ENCODE measurements around the gene DNAH12.
"Not testable (repeated sequence)": the region's sequence is repeated elsewhere in the genome, so short reads cannot be mapped to it uniquely, and the experiment has no call there.

The DNAH12 gene

DNA sequence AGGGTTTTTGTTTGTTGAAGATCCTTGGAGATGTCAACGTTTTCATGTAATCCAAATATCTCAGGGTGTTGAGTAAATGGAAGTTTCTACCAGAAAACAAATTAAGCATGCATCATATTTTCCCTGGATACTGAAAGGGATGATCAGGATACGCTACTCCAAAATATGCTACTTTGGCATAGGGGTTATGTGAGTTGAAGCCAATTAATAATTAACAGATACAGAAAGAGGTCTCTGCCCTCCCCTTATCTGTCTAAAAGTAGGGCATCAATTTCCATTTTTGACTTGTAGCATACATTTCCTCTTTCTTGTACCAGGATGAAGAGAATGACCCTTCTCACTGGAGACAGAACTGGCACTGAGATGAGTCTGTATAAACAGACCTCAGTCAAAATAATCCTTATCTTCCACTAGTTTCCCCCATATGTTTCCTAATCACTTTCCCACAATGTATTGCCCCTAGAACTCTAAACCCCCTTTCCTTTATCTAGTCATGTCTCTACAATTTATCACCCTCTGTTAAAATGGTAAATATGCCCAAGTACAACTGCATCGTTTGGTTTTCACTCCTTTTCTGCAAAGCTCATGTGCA lies 234.3 kb downstream of the DNAH12 start:
- no peak for DNase-seq

DNA sequence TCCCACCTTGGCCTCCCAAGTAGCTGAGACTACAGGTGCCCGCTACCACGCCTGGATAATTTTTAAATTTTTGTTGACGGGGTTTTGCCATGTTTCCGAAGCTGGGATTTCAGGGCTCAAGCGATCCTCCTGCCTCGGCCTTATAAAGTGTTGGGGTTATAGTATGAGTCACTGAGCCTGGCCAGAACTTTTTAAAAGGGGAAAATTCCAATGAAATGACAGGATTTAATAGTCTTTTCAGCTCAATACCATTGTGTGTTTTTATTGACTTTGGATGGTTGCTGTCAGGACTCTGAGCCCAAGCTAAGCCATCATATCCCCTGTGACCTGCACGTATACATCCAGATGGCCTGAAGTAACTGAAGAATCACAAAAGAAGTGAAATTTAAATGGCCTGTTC lies 240.6 kb downstream of the DNAH12 start:
- DNase-seq = not testable (repeated sequence)

DNA sequence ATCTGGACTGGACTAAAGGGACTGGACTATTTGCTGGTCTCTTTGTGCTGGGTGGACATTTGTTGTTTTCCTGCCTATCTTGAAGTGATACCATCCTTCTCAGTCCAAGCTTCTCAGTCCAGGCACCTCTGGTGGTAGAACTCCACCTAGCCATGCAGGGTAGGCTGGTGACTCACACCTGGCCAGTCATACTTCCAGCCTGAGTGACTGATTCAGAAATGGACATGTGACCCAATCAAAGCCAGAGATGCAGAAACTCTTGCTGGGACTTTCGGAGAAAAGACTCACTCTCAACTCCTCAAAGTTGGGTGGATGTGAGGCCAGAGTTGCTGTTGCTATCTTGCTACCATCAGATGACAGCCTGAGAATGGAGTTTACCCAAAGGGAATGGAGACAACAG lies 246.1 kb downstream of the DNAH12 start:
- DNase-seq = no peak

DNA sequence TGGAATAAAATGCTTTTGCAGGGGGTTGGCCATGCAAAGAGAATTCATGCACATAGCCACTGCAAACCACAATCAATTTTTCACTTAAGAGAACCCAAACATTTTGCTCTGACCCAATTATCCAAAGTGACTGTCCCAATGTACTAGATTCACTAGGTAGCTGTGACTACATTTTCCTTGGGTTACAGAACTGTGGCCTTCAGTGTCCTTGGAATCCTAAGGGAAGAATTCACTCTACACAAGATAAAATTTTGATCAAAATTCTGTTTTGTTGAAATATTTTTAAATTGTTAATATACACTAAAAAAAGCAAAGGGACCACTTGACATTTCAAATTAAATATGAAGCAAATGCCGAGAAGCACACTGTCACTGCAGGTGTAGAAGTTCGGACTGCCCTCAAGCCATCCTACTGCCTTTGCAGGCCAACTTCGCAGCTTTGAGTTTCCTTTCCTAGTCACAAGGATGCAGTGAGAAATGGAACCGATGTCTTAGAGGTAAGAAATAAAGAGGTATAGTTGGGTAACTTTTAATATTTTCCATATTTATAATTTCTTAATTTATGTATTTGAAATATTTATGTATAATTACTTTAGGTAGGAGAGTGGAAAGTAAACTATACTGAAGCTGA lies 251.1 kb downstream of the DNAH12 start:
- no peak for DNase-seq

DNA sequence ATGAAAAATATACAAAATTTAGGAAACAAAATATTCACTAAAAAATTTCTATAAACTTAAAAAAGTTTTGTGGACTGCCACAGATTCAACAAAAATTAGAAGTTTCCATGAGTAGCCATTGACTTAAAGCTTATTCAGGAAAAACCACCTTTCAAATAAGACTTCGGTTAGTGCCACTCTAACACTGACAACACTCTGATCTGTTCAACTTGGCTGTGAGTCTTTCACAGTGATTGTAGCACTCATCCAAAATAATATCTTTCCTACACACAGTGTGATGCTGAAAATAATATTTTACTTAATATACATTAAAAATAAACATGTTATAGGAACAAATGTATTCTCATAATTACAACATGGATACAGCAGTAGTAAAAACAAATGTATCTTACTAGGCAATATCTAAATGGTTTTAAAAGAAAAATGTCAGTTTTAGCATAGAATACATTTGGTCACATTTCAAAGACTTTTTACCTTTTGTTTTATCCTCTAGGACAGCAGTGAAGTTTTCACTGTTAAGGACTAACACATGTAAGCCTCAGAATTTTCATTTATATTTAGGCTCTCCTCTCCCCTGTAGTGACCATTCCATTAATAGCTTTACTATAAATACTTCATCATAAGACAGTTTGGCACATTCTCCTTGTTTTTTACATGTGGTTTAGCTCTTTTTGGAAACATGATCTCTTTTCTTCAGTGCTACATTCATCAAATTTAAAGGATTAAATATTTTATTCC lies 251.8 kb downstream of the DNAH12 start, which contains the start of gene ASB14:
Gene ASB14 (minus strand): TSS at position 527 of the 738 bp plus-strand sequence. CDS start 652 bp downstream, outside the sequence.
- DNase-seq = no peak

DNA sequence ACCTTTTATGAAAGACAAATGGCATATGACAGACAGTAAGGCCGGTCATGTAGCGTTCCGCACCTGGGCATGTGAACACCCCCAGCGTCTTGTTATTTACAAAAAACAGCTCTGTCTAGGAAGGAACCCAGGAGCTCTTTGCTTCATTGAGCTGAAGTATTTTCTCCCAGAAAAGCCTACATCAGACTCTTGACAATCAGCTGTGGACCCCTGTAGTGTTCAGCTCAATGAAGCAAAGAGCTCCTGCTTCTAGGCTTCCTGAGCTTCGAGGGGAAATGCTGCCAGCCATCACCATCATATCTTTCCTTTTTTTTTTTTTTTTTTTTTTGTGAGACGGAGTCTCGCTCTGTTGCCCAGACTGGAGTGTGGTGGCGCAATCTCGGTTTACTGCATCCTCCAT lies 255.7 kb downstream of the DNAH12 start:
- no peak for DNase-seq

DNA sequence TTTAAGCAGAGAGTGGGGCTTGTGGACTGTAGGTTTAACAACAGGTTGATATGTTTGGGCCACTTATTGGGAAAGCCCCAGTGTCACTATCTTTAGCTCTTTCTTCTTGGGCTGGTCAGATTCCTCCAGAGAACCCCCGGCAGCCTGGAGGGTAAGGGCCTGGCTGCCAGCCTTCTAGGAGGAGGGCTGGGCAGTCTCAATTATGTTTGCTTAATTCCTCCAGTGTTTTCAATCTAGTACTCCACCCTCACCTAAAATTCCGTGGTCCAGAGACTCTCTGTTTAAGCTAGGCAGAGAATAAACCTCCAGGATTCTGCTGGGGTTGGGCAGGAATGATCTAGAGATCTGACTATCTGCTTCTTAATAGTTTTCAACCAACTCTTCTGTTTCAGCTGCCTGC lies 256.9 kb downstream of the DNAH12 start:
- DNase-seq = no peak

DNA sequence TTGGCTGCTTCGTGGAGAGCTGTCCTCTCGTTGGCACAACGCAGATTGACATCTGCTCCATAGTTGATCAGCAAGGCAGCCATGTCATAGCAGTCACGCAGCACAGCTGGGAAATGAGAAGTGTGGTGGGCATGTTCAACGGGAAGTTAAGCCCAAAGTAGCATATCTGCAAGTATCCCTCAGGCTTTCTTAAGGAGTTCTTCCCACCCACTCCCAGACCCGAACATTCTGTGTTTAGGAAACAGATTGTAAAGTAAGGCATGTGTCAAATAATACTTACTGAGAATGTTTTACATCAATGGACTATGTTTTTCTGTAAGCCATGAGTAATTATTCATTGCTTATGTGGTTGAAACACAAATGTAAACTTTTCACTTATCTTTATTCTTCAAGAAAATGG lies 260.8 kb downstream of the DNAH12 start:
- no peak for DNase-seq

DNA sequence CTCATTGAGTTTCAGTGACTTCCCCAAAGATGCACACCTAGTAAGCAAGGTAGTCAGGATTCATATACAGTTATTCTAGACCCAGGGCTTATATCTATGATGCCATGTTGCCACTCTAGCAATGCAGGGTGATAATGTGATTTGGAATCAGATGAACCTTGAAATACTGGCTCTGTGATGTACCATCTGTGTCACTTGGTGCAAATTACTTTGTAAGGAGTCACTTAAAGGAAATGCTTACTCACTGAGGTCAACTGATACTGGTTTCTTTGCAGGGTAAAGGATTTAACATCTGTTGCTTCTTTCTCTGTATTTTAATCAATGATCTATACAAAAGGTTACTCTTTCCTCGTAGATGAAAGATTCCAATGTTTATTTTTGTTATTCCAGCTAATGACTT lies 262.4 kb downstream of the DNAH12 start:
- DNase-seq = no peak

DNA sequence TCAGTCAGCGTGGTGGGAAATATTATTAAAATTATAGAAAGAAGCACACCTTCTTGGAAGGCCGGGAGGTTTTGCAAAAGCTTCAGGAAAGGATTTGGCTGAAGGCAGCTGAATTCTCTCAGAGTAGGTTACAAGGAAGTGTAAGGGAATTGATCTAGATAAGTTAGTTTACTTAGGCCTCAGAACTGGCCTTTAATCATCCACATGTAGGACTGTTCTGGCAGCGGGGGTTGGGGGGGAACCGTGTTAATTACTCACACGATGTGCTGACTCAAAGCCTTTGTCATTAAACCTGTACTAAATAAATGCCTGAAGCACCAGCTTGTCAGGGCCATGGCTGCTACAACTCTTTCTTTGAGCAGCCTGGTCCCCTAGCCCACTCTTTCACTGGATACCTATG lies 264.5 kb downstream of the DNAH12 start:
- no peak for DNase-seq

DNA sequence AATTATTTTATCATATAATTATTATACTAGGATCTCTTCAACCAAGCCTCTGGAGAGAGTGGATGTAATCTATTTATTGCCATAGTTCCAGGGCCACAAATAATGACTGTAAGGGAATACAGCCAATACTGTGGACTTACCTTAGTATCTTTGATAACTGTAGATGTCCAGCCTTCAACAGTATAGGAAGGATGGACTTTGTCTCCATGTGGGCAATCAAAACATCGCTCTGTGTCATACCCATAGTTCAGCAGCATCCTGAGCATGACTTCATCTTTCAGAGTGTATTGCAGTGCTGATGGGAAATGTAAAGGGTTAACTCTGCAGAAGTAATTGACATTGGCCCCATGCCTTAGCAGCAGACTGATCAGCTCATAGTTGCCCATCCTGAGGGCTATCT lies 265.9 kb downstream of the DNAH12 start:
- no peak for DNase-seq

DNA sequence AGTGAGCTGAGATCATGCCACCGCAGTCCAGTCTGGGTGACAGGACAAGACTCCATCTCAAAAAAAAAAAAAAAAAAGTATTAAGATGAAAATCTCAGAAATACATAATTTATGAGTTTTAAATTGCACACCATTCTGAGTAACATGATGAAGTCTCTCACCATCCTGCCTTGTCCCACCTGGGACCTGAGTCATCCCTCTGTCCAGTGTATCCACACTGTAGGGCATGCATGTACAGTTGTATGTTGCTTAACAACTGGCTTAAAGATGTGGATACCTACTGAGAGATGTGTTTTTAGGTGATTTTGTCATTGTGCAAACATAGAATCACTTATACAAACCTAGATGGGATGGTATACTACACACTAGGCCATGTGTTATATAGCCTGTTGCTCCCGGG lies 268.8 kb downstream of the DNAH12 start:
- no peak for DNase-seq

DNA sequence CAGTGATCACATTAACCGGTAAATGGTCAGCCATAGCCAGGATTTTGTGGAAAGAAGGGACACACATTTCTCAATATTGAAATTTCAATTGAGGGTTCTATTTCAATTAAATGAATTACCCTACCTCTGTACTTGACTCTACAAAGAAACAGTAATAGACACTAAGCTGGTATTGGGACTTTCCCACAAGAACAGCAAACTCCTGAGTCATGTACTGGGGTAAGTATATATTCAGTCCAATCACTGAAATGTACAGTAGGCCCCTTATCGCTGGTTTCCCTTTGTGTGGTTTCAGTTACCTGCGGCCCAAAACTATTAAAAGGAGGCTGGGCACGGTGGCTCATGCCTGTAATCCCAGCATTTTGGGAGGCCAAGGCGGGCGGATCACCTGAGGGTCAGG lies 269.3 kb downstream of the DNAH12 start:
- DNase-seq = no peak

DNA sequence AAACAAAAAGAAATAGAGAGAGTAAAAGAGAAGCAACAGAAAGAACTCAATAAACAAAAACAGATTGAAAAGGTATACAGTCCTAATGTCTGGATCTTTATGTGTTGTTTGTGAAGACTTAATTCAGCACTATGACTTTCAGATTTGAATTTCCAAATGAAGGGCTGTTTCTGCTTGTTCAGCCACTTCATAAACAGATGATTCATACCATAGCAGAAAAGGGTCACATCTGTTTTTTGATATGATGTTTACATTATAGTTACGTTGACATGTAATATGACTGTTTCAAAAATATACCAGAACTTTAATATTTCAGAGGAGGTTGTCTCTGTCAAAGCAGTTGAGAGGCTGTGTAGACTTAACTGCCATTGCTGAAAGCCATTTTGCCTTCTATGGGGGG lies 275.7 kb downstream of the DNAH12 start:
- no peak for DNase-seq

DNA sequence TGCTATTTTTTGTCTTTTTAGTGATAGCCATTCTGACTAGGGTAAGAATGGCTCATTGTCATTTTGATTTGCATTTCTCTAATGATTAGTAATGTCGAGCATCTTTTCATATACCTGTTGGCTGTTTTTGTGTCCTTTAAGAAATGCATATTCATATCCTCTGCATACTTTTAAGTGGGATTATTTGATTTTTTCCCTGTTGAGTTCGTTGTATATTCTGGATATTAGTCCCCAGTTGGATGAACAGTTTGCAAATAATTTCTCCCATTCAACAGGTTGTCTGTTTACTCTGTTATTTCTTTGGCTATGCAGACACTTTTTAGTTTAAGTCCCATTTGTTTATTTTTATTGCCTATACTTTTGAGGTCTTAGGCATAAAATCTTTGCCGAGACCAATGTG lies 282.2 kb downstream of the DNAH12 start:
- DNase-seq = no peak

DNA sequence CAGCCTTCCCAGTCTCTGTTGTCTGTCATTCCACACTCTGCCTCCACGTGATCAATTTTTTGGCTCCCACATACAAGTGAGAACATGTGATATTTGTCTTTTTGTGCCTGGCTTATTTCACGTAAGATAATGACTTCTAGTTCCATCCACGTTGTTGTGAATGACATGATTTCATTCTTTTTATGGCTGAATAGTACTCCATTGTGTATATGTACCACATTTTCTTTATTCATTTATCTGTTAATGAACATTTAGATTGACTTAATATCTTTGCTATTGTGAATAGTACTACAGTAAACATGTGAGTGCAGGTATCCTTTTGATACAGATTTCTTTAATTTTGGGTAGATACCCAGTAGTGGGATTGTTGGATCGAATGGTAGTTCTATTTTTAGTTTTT lies 283.0 kb downstream of the DNAH12 start:
- DNase-seq = no peak

DNA sequence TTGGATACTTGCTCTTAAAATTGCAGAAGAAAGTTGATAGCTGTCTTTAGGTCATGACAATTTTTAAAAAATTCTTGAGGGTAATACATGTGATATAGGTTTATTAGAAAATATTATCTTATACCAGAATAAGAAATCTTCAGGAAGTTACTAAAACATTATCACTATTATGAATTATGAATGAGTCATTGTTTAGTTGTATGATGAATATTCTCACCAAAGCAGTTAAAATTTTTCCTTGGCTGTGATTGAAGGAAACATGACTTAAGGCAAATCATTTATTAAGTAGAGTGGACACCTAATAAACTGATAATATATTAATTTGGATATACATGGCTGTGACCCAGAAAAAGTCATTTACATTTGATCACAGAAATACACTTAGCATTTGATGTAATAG lies 286.5 kb downstream of the DNAH12 start:
- no peak for DNase-seq

DNA sequence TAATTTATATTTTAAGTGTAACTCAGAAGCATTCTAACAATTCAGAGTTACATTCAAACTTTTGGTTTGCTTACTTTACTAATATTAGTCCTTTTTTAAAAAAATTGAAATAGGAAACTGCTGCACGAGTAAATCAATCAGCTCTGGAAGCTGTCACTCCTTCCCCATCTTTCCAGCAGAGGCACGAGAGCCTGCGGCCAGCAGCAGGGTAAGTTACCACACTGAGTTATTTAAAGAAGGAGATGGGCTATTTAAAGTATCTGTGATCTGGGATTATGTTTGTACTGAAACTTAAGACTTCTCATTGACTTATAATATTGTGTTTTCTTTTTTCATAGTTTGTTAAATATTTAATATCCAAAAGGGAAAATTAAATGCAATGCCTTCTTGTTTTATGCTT lies 287.3 kb downstream of the DNAH12 start:
- DNase-seq = no peak

DNA sequence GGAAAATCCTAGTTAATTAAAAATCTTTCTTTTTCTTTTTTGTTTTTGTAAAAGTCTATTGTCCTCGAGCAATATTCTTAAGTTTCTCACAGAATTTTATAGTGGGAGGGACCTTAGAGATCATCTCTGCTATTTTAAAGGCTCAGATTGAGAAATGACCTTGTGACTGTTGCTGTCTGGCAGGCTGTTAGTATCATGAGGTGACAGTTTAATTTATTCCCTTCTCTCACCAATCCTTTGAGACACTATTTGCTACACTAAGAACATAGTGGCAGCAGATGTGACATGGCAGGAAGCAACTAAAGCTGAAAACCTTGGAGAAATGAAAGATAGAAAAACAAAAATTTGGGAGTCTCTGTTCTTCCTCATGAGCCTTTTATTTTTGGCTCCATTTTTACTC lies 291.7 kb downstream of the DNAH12 start:
- no peak for DNase-seq

DNA sequence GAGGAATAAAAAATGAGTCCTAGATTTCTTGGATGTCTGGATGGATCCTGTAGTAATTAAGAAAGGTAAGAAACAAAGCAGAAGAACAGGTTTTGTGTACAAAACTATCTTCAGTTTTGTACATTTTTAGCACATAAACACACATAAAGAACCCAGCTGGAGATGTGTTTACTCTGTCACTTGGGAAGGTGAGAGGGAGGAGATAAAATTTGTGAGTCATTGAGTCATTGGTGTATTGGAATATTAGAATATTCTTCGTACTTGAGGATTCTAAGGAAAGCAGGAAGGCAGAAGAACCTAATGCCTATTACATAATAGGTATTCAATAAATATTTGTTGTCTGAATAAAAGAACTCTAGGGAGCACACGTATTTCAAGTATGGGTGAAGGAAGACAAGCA lies 299.2 kb downstream of the DNAH12 start:
- DNase-seq = no peak
